Measurements from ENCODE around the gene PBX1.

The PBX1 gene

DNA sequence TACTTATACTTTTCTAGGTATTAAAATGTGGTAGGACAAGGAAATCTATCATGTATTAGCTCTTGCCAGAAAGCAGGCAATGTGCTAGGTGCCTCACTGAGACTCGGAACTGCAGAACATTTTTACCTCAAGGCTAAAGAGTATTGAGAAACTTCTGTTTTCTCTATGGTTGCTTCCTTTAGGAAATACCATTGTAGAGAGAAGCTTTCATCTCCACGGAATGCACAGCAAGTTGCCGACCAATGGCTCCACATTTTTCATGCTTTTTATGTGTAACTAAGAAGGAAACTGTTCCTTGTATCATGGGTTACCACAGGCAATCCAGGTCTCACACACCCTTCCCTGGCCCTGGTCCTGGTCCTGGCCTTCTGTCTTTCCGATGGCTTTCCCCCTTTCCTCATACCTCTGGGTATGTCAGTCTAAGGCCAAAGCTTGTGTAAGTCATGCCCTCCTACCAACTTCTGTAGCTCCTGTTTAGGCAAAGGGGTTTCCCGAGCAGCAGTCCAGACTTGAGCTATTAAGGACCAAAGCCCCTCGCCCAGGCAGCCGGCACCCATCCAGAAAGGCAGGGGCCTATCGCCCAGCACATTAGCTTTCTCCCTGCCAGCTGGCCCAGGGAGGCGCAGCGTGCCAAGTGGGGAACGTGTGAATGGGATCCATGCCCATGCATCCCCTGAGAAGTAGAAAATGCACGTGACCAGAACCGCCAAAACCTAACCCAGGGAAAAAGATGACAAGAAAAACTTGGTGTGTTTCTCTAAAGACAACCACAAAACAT, 225.0 kb downstream of the PBX1 start:
- DNase-seq (ENCODE audit: low read depth) = no peak

DNA sequence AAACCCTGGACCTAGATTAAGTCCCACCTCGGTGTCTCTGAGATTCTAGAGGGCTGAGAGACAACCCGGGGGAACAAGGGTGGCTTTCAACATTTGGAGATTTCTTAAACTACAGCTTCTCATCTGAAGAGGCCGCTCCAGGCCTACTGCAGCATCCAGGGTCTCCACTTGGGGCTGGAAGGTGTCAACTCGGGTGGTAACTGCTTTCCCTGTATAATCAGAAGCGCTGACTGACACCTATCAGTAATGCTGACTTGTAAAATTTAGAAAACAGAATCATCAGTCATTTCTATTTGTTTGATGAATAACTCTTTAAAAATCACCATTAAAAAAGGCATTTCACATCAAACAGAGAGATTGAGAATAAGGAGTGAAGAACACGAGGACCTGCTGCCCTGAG, 226.0 kb downstream of the PBX1 start:
- DNase-seq (ENCODE audit: low read depth) = no peak

DNA sequence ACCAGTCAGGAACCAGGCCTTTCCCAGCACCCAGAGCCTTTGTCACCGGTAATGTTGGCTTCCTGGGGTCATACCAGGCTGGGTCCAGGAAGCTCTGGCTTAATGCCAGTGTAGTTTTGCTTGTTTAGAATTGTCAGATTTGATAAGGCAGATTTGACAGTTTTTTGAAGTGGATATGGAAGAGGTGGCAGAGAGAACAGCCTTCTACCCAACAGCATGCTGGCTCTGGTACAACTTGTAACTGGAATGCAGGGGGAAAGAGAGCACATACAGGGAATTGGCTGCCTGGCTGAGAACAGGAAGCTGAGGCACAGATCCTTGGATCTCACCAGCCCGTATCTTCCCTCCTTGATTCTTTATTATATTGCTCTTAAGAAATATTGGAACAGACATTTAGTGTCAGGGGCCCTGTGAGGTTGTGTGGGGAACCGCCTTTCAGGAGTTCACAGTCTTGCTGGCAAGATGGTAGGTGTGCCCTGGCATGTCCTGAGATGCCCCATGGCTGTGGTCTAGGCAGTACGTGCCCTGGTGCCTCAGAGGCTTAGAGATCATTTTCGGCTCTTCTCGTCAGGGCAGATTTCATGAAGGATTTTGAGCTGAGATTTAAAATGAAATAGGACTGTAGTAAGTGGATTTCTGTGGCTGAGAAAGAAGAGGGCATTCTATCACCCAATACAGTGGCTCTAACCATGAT, 227.0 kb downstream of the PBX1 start:
- DNase-seq (ENCODE audit: low read depth) = no peak

DNA sequence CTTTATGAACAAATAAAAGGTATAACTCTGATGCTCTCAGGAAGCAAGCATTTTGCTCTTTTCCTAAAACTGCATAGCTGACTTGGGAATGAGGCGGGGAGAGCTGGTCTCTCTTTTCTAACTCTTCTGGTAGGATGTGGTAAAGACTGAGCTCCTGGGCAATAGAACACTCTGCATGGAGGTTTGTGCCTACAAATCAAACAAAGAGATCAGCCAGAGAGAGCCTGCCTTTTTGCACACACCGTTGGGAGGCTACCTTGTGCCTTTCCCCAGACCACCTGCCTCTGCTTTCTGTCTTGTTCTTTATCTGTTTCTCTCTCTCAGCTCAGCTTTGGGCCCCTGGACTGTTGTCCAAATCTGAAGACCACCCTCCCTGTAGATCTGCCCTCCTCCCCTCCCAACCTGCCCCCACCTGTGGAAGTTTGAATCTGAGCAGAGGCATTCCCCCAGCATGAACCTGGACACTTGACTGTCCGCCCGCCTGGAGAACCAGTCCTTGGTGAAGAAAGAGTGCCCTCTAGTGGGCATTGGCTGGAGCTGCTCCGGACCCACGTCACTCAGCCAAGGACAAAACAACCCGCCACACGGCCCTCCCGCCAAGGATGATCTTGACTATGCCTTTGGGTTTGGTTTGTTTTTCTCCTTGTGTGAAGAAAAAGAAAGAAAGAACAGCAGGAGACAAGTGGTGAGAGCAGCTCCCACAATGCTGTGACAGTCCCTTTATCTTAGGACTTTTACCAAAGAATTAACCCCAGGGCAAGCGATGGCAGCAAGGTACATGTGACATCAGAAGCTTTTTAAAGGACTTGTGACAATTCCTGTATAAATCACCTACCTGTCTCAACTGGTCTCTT, 228.2 kb downstream of the PBX1 start:
- peak; percentile 25 for DNase-seq (ENCODE audit: low read depth)

DNA sequence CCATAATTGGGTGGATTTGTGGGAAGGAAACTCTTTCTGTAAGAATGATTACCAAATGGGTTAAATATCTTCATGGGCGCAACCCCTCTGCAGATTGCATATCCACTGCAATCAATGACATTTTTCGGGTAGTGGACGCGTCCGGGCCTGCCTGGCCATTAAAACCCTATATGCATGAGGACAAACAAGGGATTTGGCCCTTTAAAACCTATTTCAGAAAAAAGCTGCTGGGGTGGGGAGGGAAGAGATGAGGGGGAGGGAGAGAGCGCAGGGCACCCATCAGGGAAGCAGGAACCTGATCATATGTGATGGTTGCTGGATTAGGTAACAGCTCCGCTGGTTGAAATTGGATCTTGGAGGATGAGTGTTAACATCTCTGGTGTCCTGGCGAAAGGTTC, 228.8 kb downstream of the PBX1 start:
- DNase-seq (ENCODE audit: low read depth) = no peak

DNA sequence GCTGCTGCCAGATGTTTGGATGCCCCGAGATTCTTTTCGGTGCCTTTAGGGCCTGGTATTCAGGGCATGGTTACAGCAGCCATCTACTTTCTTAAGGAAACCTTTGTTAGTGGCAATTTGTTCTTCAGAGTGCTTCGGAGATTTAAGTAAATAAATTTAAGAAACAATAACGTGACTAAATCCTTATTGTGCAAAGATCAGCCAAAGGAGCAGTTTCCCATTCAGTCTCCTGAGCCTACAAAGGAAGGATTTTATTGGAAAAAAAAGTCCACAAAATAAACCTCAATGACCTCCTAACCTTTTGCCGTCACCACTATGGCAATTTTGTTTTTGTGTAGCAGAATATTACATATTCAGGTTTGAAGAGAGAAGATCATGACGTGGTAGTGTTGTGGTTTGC, 231.1 kb downstream of the PBX1 start:
- no peak for DNase-seq (ENCODE audit: low read depth)

DNA sequence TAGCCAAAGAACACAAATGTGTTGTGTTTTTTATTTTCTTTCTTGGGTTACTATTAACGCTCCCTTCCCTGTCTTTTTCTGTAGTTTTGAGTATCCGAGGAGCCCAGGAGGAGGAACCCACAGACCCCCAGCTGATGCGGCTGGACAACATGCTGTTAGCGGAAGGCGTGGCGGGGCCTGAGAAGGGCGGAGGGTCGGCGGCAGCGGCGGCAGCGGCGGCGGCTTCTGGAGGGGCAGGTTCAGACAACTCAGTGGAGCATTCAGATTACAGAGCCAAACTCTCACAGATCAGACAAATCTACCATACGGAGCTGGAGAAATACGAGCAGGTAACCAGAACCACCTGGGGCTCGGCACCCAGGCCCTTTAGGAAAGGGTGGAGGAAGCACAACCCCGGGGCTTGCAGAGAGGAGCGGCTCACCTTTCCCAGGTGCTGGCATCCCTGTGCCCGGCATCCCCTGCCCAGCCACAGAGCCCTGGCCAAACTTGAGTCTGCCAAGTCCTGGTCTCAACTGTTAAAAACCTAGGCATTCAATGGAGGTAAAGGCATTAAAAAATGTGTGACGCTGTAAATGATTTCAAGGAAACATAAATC, 233.5 kb downstream of the PBX1 start:
- no peak for DNase-seq (ENCODE audit: low read depth)

DNA sequence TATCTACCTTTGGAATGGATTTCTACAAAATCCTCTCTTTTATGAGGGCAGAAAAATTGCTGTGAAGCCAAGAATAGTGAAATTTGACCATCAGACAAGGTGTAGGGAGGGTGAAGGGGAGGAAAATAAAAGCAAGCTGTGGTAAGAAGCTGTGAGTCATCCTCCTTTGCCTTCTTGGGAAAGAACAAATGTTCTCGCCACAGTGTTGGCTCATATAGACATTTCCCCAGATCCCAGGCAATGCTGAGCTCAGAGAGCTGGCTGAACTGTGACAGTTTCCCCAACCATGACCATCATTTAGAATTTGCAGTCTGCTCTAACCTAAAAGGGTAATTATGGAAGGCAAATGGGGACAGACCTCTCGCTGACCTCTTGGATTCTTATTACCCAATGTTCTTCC, 235.4 kb downstream of the PBX1 start:
- DNase-seq (ENCODE audit: low read depth) = no peak

DNA sequence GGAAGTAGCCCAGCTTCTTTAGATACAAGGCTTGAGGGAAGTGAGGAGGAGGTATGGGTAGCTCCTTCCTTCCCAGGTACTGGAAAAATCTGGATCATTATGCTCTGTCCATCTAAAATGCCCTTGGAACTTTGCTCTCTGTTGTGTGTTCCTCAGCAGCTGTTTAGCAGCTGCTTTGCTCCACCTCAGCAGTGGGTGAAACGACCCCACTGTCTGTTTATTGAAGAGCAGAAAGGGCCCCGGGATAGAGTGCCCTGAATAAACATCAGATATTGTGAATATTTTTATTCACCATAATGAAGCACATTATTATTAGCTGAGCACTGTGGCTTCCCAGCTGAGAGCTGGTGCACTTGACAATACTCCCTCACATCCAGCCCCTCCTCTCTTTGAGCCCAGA, 237.9 kb downstream of the PBX1 start:
- no peak for DNase-seq (ENCODE audit: low read depth)

DNA sequence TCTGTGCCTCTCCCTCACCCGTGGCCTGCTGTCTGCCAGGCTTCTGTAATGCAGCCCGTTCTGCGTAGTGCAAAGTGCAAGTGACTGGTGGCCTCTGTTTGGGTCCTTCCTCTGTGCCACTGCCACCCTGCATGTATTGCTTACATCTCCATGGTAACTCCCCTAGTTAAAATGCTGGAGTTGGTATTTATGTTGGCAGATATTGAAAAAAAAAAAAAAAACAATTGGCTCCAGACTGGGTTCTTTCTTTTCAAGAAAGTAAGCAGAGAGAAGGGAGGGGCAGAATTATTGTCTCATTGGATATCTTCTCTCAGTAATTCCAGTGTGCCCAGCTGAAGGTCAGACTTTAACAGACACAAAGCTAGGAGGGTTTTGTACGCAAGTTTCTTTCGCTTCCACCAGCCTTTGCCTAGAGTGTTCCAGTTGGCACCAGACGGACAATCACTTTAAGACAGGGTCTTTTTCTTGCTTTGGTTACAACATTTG, 242.3 kb downstream of the PBX1 start:
- no peak for DNase-seq (ENCODE audit: low read depth)

DNA sequence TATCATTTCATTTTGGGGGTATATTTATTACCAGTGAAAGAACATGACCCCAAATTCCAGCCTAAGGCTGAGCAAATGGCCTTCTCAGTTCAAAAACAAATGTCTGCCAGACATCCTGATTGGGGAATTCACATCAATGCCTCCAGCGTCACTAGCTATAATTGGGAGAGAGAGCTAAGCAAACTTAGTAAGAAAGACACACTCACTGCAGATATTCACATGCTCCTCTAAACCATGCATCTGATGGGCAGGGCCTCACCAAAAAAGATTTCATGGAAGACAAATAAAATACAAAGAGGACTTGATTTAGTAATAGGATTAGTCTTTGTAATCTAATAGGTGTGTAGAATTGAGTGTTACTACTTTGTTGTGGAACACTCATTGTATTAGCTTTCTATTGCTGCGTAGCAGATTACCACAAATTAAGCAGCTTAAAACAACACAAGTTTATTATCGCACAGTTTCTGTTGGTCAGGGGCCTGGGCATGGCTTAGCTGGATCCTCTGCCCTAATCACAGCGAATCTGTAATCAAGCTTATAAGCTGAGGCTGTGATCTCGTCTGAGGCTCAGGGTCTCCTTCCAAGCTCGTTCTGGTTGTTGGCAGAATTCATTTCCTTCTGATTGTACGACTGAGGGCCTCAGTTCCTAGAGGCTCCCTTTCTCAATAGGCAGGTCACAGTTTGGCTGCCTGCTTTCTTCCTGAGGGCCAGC, 243.0 kb downstream of the PBX1 start:
- no peak for DNase-seq (ENCODE audit: low read depth)

DNA sequence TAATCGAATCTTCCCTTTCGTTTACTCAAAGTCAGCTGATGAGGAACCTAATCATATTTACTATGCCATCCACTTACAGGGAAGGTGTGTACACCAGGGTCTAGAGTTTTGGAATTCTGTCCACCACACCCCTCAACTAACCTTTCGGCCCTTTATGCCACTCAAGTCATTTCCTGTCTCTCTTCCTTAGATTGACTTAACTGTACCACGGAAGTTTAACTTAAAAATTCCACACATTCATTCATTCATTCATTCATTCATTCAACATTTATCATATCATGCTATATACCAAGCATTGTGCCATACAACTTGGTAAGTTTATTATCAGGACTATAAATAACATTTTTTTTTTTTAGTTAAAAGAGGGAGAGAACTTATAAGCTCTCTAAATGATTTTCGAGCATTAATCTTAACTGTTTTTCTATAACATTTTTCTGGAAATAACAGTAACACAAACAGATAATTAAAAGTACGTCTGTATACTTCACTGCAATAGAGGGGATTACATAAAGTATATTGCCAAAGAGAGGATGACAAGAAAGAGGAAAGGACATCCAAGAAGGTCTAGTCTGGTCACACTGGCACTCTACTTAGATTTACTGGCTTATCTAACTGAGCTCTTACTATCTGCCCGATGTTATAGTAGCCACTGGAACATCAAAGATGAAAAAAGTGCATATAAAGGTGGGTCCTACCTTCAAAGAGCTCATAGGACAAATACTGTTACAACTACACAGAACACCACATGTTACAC, 243.7 kb downstream of the PBX1 start:
- no peak for DNase-seq (ENCODE audit: low read depth)

DNA sequence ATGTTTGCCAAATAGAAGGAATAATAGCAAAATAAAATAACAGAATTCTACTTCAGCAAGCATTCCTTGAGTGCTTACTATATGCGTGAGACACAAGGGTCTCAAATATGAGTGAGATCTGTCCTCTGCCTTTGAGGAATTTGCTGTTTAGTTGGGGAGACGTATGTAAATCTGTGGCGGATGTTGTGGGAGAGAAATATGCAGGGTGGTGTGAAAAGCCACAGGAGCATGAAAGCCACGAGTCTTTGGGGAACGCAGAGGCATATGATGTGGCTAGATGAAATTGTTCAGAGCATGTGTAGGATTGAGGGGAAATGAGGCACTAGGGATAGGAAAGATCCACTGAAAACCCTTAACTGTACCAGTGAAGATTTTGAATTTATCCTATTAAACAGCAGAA, 244.4 kb downstream of the PBX1 start:
- DNase-seq (ENCODE audit: low read depth) = no peak

DNA sequence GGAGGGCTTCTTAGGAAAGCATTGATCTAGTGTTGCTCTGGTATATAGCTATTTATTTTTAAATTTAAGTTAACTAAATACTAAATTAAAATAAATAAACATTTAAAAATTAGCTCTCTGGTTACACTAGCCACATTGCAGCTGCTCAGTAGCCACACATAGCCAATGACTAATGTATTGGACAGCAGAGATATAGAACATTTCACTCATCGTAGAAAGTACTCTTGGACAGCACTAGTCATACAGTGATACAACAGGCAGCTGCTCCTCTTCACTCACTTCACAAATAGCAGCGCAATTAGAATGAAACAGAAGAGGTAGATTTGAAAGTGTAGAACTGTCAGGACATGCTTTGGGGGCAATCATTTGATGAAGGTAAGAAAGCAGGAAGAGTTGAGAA, 245.4 kb downstream of the PBX1 start:
- no peak for DNase-seq (ENCODE audit: low read depth)

DNA sequence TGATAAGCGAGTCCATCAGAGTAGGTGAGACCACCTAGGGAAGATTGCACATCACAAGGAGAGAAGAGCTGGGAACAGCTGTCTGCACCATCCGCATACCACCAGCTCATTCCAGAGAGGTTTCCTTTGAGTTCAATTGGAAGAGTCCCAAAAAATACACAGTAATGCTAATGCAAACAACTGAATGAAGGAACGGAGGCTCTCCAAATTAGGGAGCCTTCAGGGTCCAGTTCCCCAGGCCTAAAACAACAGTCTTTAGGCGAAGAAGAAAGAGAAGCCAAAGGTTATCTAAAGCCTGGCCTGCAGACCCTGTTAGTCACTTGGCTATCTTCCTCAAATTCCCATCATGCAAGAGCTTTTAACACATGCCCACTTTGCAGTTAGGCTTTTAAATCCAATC, 246.4 kb downstream of the PBX1 start:
- DNase-seq (ENCODE audit: low read depth) = no peak

DNA sequence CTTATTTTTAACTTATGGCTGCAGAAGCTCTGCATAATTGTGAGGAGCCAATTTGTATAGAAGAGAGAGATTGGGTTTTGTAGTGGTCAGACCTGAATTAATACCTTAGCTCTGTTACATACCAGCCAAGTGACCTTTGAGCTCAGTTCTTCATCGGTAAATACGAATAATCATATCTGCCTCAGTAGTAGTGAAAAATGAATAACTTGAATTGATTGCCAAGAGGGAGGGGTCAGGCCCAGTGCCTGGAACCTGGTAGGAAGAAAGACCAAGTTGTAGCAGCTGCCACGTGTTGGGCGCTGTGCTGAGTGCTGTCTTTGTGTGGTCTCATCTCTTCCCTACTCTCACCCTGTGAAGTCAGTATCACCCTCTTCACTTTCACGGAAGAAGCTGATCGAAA, 247.5 kb downstream of the PBX1 start:
- DNase-seq (ENCODE audit: low read depth) = no peak

DNA sequence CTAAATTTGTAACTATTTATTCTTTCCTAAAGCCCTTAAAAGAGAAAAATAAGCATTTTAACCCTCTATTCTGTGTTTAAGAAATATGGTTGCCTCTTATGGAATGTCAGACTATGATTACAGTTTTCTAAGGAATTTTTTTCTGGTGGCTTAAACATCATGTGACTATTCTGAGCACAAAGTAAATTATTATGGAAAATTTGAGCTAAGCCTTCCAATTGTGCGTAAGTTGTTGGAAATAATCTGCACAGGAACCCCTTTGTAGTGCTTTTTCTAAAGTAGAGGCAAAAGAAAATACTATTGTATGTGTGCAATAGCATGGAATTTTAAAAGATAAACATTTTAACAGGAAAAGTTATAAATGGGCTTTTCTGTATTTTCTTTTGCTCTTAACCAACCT, 254.8 kb downstream of the PBX1 start:
- DNase-seq (ENCODE audit: low read depth) = no peak

DNA sequence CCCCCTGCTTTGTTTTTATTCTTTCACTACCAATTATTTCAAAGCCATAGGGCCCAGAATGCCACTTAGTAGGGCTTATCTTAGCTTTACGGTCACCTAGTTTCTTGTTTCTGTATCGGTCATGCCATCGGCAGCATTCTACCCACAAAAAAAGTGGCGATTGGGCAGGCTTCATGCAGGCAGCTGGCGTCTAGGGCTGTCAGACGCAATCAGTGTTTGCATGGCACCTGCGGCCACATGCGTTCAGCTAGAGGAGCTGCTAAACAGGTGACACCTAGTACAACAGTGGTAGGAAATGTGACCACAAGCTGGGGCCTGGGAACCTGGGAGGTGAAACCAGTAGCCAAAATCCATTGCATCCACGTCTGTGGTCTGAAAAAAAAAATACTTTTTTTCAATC, 262.7 kb downstream of the PBX1 start:
- DNase-seq (ENCODE audit: low read depth) = no peak

DNA sequence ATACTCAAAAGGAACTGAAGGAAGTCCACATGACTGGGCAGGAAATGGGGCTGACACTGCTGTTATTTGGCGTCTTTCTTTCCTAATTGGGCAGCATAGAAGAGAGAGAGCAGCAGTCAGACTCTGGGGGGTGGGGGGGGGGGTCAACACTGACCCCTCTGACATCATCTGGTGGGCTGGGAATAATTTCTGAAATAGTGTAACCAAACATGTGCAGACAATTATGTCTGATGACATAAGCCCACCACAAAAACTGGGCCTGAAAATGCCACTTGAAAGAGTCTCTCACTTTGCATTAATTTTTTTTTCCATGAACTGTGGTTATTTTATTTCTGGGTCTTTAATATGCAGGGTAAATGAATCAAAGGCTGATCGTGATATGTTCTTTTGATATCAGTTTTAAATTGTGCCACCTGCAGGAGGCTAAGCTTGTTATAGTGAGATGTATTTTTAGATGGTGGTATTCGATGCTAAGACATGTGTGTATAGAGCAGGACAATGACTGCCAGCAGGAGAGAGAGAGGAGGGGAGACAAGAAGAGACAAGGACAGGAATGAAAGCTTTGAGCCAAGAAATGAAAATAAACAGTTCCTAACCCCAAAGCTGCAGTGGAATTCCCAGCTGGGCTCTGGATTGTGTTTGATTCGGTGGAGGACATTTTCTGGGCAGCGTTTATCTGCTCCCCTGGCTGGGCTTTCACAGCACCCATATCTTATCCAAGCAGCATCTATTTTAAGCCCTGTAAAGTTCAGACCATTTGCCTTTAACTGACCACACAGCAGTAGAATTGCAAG, 264.7 kb downstream of the PBX1 start:
- DNase-seq (ENCODE audit: low read depth) = no peak

DNA sequence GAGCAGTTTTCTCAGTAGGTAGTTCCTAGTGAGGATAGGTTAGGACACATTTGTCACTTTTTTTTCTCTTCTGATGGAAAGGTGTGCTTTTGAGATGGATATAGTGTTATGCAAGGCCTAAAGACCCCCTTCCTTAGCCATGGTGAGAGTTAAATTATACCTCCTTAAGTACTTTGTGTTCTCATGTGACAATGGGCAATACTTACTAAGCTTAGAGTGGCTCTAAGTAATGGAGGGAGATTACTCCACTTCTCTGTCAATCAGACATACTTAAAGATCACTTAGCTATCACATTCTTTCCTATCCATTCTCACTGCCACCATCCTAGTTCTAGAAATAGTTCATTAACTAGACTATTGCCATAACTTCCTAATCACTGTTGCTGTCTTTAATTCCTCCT, 265.6 kb downstream of the PBX1 start:
- DNase-seq (ENCODE audit: low read depth) = no peak
